GM18873 (cell line): ENCODE data around the gene MAP4K2.

Source experiments
- ATAC-seq: cut with Tn5 transposase; IDR thresholded peaks from one replicate; pipeline ENCODE4 v1.9.1; 2021; ENCODE audit warnings: mild to moderate bottlenecking, moderate library complexity, moderate number of reproducible peaks; ENCODE audit not compliant: unreplicated experiment, low FRiP score

Gene MAP4K2

GRCh38 chr11:64772303-64773018, 30.6 kb downstream of the MAP4K2 start:
- ATAC-seq: no peak

DNA sequence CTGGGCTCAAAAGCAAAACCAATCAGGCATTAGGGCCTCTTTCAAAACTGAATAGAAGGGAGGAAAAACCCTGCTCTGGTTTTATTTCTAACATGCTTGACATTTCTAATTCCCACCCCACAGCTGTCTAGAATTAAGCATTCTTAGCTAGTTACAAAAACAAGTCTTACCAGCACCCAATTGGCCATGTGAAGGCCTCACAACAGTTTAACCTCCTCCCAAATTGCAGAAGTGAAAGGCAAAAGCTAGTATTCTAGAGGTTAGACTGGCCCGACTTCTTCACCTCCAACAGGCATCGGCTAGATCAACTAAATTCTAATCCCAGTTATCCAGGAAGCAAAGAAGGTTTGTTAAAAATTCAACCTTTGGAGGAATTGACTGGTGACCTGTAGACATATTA, 31.2 kb downstream of the MAP4K2 start:
- no peak for ATAC-seq

- ATAC-seq: no peak
Observed at GRCh38 chr11:64770120-64770519, 32.9 kb downstream of the MAP4K2 start.

DNA sequence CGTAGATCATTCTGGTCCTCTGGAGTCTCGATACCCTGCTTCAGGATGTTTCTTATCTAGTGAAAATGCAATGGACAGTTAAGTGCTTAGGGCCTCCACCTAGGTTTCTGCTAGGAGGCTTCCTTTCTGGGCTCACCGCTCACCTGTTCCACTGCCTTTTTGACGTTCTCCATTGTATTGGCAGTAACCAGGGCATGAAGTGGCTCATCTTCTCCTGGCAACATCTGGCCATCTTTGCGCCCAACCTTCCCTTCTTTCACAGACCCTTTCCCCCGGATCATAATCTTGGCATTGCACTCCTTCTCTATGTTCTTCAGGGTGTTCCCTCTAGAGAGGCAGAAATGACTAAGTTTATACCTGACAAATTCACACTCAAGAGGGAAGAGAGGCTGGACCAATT, 33.7 kb downstream of the MAP4K2 start:
- ATAC-seq: no peak

DNA sequence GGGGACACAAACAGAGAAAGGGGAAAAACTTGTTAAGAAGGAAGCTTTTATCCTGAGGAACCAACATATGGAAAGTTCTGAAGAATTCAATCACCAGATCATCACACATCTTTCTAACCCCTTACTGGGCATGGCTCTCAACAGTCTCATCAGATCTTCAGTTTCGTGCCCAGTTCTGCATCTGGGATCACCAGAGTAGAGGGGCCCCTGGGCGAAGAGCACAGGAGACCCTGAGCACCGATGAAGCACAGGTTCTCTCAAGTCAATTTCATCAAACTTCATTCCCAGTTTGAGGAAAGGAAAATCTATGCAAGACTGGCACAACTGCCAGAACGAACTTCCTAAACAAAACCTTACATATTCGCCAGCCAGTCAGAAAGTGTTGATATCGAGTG, 34.7 kb downstream of the MAP4K2 start:
- no peak for ATAC-seq

- ATAC-seq: no peak
Observed at GRCh38 chr11:64767344-64768299, 35.4 kb downstream of the MAP4K2 start.

- no peak for ATAC-seq
Observed at GRCh38 chr11:64766881-64767280, 36.1 kb downstream of the MAP4K2 start.

GRCh38 chr11:64765851-64766665, 37.0 kb downstream of the MAP4K2 start:
- ATAC-seq: no peak

DNA sequence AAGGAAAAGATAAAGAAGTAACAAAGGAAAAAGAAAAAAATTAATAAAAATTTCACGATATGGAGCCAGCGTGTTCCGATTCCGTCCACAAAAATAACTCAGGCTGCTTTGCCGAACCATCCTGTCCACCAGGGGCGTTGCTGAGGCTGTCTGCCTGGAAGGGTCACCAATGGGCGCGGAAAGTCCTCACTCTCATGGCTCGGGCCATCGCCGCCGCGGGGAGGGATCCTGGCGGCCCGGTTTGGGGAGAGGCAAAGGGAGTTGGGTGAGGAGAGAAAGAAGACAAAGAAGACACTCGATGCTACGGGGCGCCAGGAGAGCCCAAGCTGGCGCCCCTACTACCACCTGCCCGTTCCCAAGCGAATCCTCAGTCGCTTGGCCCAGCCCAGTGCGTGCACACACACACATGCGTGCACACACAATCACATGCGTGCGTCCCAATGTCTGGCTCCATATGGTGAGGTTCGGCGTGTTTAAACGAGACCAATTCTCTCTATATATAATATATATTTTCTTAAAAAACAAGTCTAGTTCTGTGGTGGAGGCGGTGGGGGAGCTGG, 37.6 kb downstream of the MAP4K2 start:
- no peak for ATAC-seq

DNA sequence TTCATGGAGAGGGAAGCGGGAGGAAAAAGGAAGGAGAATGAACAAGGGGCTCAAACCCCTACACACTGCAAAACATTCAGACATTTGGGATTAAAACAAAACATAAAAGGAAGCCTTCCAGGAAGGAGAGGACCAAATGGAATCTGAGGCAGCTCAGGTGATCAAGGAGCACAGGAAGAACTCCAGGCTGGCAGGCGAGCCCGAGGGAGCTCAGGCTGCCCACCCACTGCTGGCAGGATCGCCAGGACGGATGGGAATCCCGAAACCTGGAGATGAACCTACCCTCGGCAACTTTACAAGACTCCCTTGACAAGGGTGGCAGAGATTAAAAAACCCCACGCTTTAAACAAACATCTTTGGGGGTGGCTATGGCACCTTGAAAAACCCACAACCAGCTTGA, 38.3 kb downstream of the MAP4K2 start:
- ATAC-seq: no peak

DNA sequence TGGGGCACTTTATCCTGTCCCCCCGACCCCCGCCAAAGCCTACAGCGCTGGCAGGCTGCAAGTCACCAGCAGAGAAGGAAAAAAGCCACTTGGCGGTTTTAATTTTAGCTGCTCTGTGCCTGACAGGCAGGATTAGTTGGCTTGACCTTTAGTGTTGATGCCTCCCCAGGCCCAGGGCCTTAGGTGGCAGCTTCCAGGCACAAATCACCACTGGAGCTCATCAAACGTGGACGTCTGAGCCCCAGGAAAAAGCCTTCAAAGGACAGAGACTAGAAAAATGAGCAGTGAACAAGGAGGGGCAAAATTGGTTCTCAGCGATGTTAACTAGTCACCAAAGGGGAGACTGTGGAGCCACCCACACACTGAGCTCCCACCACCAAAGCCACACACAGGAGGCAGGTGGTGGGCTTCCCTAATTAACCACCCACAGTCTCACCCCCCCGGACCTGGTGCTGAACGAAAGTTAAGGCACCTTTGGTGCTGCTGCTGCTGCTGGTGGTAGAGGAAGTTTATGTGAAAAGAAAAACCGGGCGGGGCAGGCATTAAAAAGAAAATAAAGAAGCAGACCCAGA, 38.9 kb downstream of the MAP4K2 start:
- no peak for ATAC-seq

- no peak for ATAC-seq
Observed at GRCh38 chr11:64763526-64764039, 39.4 kb downstream of the MAP4K2 start.

DNA sequence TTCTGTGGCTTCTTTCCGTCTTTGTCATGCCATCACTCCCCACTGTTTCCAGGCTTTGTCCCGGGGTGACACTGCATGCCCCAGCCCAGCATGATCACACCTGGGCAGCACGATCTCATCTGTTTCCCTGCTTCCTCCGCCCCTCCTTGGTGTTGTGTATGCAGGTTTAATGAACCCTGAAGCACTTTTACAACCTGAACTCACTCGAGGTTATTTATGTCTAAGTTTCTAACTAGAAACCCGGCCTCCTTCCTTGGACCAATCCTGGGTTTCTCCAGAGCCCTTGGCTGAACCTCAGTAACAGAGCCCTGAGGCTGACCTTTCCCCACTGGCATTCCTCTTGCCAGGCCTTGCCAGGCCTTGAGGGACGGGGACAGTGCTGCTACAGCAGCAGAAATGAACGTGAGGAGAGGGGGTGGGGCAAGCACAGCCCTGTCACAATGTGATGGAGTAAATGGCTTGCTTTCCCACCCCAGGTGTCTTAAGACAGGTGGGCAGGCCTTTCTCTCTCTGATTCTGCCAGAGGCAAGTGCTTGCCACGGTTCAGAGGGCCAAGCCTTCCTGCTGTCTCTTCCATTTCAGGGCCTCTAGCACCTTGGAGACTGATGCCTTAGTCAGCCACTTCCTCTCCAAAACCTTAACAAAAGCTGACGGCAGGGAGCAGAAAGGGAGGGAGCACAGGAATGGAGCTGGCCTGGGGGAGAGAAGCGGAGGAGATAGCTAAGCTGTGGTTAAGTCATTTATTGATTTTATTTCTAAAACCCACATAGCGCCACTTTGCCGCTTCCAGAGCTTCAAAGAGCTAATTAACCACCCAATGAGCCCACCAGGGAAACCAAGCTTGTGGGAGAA, 40.1 kb downstream of the MAP4K2 start:
- ATAC-seq: no peak

GRCh38 chr11:64762277-64762673, 40.7 kb downstream of the MAP4K2 start:
- no peak for ATAC-seq

DNA sequence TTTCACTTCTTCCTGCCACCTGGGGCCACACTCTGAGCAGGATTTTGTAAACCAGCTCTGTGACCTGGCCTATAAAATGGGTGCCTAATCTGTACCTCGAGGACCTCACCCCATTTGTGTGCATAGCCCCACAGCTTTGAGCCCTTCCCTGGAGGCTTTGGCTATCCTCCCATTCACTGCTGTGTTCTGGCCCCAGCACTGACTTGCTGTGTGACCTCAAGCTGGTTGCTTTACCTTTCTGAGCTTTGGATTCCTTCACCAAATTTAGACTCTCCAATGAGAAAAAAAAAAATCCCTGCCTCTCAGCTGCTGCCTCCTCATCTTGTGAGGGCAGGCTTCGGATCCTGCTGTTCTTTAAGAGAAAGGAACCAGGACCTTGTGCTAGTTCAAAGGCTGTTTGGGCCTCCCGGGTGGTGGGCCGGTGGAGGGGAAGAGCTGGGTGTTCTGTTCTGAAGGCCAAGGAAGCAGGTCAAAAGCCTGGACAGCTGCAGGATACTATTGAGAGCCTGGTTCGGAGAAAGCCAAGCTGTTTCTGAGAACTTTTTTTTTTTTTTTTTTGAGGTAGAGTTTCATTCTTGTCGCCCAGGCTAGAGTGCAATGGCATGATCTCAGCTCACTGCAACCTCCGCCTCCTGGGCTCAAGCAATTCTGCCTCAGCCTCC, 42.1 kb downstream of the MAP4K2 start:
- no peak for ATAC-seq

DNA sequence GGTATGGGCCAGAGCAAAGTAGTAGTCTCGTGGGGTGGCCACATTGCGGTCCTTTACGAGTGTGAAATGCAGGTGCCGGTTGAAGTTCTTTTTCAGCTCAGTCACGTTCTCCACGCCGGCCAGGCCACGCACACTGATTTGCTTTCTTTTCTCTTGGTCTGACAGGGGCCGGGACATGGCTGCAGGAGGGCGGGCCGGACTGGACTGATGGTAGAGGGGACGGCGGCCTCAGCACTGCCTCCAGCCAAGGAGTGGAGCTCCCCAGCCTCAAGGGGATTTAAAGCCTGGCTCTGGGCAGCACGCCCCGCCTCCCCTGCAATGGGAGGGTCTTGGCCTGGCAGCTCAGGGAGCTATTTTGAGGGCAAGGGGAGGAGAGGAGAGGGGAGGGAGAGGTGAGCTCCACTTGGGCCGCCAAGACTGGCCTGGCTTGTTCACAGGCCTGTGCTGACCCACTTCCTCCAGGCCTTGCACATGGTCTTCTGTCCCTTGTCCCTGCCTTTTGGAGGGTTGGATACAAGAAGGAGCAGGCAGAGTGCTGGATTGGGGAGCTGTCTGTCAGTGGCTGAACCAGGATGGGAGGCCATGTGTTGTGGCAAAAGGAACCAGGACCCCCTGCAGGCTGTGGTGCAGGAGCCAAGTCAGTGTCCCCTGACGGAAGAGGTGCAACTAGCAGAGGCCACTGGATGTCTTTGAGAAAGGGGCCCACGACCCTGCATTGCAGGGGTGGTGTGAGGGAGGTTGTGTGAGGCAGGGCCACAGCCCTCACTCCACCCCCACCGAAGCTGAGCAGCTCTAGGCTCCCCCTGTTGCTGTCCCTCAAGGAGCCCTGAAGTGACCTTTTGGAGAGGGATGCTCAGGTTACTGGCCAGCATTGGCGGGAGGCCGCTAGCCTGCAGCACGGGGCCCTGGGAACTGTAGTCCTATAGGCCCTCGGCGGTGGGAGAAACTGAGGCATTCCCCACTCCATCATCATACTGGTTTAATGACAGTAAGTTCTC, 43.0 kb downstream of the MAP4K2 start, which contains the start of gene PYGM:
TSS of gene PYGM (minus strand) at position 253 of the 998 bp plus-strand sequence. CDS start at position 177, 76 bp downstream.
- ATAC-seq: no peak

- ATAC-seq: no peak
Observed at GRCh38 chr11:64759131-64759721, 43.8 kb downstream of the MAP4K2 start.
